ENCODE results near the gene BTN3A1. TPM values are rescaled to one million over a fixed set of nuclear protein-coding genes. Genes with fewer than 3 reads are reported as not detected.
"Not testable (repeated sequence)": the region's sequence is repeated elsewhere in the genome, so short reads cannot be mapped to it uniquely, and the experiment has no call there.

BTN3A1 gene
- total and polyA plus RNA-seq, 4 donors: 22.6 to 29.0 (median 25.7) TPM

DNA sequence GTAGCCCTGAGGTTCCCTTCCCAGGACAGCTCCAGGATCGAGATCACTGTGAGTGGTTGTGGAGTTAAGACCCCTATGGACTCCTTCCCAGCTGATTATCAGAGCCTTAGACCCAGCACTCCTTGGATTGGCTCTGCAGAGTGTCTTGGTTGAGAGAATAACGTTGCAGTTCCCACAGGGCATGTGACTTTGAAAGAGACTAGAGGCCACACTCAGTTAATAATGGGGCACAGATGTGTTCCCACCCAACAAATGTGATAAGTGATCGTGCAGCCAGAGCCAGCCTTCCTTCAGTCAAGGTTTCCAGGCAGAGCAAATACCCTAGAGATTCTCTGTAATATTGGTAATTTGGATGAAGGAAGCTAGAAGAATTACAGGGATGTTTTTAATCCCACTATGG, 24.4 kb upstream of the BTN3A1 start:
- no peak for DNase-seq (ENCODE audit: low read depth in 4 of 6, low spot score in 6 of 6)
- WGBS (ENCODE audit: insufficient coverage): 18% methylated on average over 1 of the region's 3 CpGs
- Histone ChIP-seq H3K36me3 (ENCODE audit: control insufficient read depth, insufficient read depth, low read length) (no peaks in the 10 kb centered on the region), H3K27ac (ENCODE audit: low read depth, low read length) (no peak overlapping the region), H3K4me1 (ENCODE audit: control insufficient read depth, insufficient read depth, low read length) (no peaks in the 10 kb centered on the region), H3K9me3 (ENCODE audit: control insufficient read depth, insufficient read depth, low read length) (no peaks in the 10 kb centered on the region), H3K4me3 (ENCODE audit: low read depth, low read length) (no peak overlapping the region), H3K27me3 (ENCODE audit: control insufficient read depth, insufficient read depth, low read length) (no peaks in the 10 kb centered on the region)

DNA sequence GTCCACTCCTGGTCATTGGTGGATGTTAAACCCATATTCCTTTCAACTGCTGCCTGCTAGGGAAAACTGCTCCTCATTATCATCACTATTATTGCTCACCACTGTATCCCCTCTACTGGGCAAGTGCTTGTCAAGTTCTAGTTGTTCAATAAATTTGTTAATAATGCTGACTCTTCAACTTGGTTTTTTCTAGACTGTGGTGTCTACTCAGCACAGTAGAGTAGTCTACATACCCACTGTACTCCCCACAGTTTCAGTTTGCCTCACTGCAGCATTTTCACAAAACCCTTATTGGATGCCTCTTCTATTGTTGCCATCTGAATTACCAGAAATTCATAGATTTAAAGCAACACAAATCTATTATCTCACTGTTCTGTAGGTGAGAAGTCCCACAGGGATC, 23.9 kb upstream of the BTN3A1 start:
- H3K4me1 ChIP-seq (ENCODE audit: control insufficient read depth, insufficient read depth, low read length); H3K36me3 ChIP-seq (ENCODE audit: control insufficient read depth, insufficient read depth, low read length); H3K27ac ChIP-seq (ENCODE audit: low read depth, low read length); H3K27me3 ChIP-seq (ENCODE audit: control insufficient read depth, insufficient read depth, low read length); DNase-seq (ENCODE audit: low read depth in 4 of 6, low spot score in 6 of 6); H3K4me3 ChIP-seq (ENCODE audit: low read depth, low read length); H3K9me3 ChIP-seq (ENCODE audit: control insufficient read depth, insufficient read depth, low read length): not testable (repeated sequence)

DNA sequence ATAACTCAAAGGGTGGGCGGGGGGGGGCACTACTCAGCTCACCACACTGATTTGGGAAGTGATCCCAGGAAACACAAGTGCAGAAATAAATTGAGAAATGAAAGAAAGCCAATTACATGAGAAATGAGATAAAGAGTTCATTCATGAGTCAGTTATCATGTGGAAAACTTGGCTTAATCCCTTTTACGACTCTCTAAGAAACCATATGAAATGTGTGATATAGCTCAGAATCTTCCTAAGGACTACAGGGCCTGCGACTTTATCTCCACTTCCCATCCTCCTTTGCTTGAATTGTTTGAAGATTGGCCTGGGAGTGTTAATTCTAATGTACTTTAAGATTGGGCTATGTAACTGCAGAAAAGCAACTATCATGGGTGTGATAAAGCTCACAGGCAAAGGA, 22.8 kb upstream of the BTN3A1 start:
- Histone ChIP-seq H3K27me3 (ENCODE audit: control insufficient read depth, insufficient read depth, low read length) (no peaks in the 10 kb centered on the region), H3K4me1 (ENCODE audit: control insufficient read depth, insufficient read depth, low read length) (peaks cover 8% of the 10 kb centered on the region), H3K36me3 (ENCODE audit: control insufficient read depth, insufficient read depth, low read length) (no peaks in the 10 kb centered on the region), H3K4me3 (ENCODE audit: low read depth, low read length) (no peak overlapping the region), H3K27ac (ENCODE audit: low read depth, low read length) (no peak overlapping the region), H3K9me3 (ENCODE audit: control insufficient read depth, insufficient read depth, low read length) (no peaks in the 10 kb centered on the region)
- no CpG with 5 or more reads among the region's 3 CpGs for WGBS (ENCODE audit: insufficient coverage)
- DNase-seq (ENCODE audit: low read depth in 4 of 6, low spot score in 6 of 6): peak in 2 of 6 donors; percentile 18 to 42

DNA sequence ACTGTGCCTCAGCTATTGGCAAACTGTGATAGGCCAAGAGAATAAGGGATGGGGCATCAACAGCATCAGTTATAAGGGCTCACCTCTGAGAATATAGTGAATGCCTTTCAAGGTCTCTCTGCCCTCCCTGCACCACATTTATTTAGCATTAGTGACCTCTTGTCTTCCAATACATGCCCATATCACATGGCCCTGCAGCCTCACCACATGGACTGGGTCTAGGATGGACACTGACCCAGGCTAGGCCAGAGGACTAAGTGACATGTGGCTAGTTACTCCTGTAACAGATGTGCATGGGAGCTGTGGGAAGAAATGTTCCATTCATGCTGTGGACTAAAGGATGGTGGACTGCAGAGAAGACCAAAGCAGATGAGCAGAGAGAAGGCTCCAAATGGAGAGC, 22.3 kb upstream of the BTN3A1 start:
- H3K36me3 ChIP-seq (ENCODE audit: control insufficient read depth, insufficient read depth, low read length): no peaks in the 10 kb centered on the region
- no peak overlapping the region for H3K27ac ChIP-seq (ENCODE audit: low read depth, low read length)
- H3K4me3 ChIP-seq (ENCODE audit: low read depth, low read length): no peak overlapping the region

DNA sequence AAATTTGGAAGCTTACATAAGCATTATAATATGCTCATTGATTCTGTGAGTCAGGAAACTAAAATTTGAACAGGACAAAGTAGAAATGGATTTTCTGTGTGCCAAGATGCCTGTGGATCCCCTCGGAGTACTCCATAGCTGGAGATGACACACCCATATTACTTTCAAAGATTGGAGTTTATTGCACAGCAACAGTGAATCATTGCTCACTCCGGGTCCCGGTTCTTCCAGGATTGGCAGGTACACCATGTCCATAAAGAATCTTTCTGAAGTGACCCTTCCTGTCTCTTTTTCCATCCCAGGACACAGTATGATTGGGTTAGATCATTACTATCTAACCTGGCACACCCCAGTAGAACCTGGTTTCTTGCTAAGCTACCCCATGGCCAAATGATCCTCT, 21.8 kb upstream of the BTN3A1 start:
- 86% methylated on average over 3 of the region's 3 CpGs for WGBS (ENCODE audit: insufficient coverage)
- no peak overlapping the region for H3K27ac ChIP-seq (ENCODE audit: low read depth, low read length)
- no peaks in the 10 kb centered on the region for H3K36me3 ChIP-seq (ENCODE audit: control insufficient read depth, insufficient read depth, low read length)
- DNase-seq (ENCODE audit: low read depth in 4 of 6, low spot score in 6 of 6): no peak
- H3K4me3 ChIP-seq (ENCODE audit: low read depth, low read length): no peak overlapping the region
- H3K27me3 ChIP-seq (ENCODE audit: control insufficient read depth, insufficient read depth, low read length): no peaks in the 10 kb centered on the region
- peaks cover 8% of the 10 kb centered on the region for H3K4me1 ChIP-seq (ENCODE audit: control insufficient read depth, insufficient read depth, low read length)
- H3K9me3 ChIP-seq (ENCODE audit: control insufficient read depth, insufficient read depth, low read length): no peaks in the 10 kb centered on the region

More for the DNA sequence above, 22.3 kb upstream of the BTN3A1 start:
- Histone ChIP-seq H3K9me3 (ENCODE audit: control insufficient read depth, insufficient read depth, low read length) (no peaks in the 10 kb centered on the region), H3K4me1 (ENCODE audit: control insufficient read depth, insufficient read depth, low read length) (peaks cover 8% of the 10 kb centered on the region), H3K27me3 (ENCODE audit: control insufficient read depth, insufficient read depth, low read length) (no peaks in the 10 kb centered on the region)
- no peak for DNase-seq (ENCODE audit: low read depth in 4 of 6, low spot score in 6 of 6)

DNA sequence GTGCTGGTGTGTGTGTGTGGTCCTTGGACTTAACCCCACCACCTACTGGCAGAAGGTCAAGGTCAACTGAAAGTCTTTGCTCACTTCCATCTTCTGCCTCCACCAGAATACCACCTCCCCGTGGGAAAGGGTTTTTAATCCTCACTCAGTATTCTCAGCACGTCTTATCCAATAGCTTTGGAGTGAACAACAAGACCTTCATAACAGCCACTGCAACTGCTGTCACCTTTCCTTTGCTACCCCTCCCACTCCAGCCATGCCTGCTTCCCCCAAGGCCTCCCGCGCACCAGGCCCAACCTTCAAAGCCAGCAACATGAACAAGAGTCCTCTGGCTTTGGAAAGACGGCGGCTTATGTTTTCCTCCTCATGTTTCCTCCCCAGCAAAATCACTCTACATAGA, 20.0 kb upstream of the BTN3A1 start:
- Histone ChIP-seq H3K36me3 (ENCODE audit: control insufficient read depth, insufficient read depth, low read length) (no peaks in the 10 kb centered on the region), H3K27me3 (ENCODE audit: control insufficient read depth, insufficient read depth, low read length) (no peaks in the 10 kb centered on the region), H3K4me1 (ENCODE audit: control insufficient read depth, insufficient read depth, low read length) (peaks cover 8% of the 10 kb centered on the region), H3K9me3 (ENCODE audit: control insufficient read depth, insufficient read depth, low read length) (no peaks in the 10 kb centered on the region), H3K4me3 (ENCODE audit: low read depth, low read length) (no peak overlapping the region), H3K27ac (ENCODE audit: low read depth, low read length) (no peak overlapping the region)
- WGBS (ENCODE audit: insufficient coverage): 84% methylated on average over 4 of the region's 6 CpGs
- peak in 1 of 6 donors; percentile 63 for DNase-seq (ENCODE audit: low read depth in 4 of 6, low spot score in 6 of 6)

DNA sequence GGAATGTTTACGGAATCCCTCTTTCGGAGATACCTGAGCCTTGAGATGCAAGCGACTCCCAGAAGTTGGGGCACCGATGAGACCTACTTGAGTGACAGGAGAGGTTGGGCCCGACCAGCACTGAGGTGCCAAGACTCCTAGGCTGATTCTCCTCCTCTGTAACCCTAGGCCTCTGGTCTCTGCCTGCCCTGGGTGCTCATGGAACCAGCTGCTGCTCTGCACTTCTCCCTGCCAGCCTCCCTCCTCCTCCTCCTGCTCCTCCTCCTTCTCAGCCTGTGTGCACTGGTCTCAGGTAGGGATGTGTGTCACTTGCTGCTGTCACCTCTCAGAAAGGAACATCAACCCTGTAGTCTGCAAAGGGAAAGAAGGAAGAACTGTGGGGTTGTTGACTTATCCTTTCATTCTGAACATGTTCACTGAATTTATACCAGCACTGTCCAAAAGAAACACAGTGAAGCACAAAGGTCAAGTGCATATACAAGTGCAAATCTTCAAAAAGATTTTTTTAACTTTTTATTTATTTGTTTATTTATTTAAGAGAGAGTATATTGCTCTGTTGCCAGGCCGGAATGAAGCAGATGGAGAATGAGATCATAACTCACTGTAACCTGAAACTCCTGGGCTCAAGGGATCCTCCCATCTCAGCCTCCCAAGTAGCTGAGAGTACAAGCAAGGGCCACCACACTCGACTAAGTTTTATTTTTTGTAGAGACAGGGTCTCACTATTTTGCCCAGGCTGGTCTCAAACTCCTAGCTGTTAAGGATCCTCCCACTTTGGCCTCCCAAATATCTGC, 18.3 kb upstream of the BTN3A1 start:
- H3K27ac ChIP-seq (ENCODE audit: low read depth, low read length): peak overlapping the region; percentile 65
- H3K4me1 ChIP-seq (ENCODE audit: control insufficient read depth, insufficient read depth, low read length): peaks cover 8% of the 10 kb centered on the region
- WGBS (ENCODE audit: insufficient coverage): 8% methylated on average over 5 of the region's 7 CpGs
- H3K27me3 ChIP-seq (ENCODE audit: control insufficient read depth, insufficient read depth, low read length): no peaks in the 10 kb centered on the region
- DNase-seq (ENCODE audit: low read depth in 4 of 6, low spot score in 6 of 6): peak in 2 of 6 donors; percentile 24 to 27
- H3K4me3 ChIP-seq (ENCODE audit: low read depth, low read length): peak overlapping the region; percentile 53
- H3K9me3 ChIP-seq (ENCODE audit: control insufficient read depth, insufficient read depth, low read length): no peaks in the 10 kb centered on the region
- no peaks in the 10 kb centered on the region for H3K36me3 ChIP-seq (ENCODE audit: control insufficient read depth, insufficient read depth, low read length)

DNA sequence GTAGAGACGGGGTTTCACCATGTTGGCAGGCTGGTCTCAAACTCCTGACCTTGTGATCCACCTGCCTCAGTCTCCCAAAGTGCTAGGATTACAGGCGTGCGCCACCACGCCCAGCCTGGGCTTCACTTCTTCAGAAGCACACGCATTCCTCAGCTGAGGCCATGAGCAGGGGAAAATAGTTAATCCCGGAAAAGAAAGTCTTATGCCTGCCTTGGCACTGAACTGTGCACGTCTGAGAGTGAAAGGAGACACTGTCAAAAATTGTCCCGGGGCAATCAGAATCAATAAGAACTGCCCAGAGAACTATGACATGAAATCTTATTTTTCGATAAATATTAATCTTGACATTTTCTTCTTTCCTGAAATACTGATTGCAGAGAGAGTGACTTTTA, 16.3 kb upstream of the BTN3A1 start:
- no peak for DNase-seq (ENCODE audit: low read depth in 4 of 6, low spot score in 6 of 6)
- Histone ChIP-seq H3K4me3 (ENCODE audit: low read depth, low read length) (no peak overlapping the region), H3K27ac (ENCODE audit: low read depth, low read length) (no peak overlapping the region), H3K36me3 (ENCODE audit: control insufficient read depth, insufficient read depth, low read length) (no peaks in the 10 kb centered on the region), H3K9me3 (ENCODE audit: control insufficient read depth, insufficient read depth, low read length) (no peaks in the 10 kb centered on the region), H3K27me3 (ENCODE audit: control insufficient read depth, insufficient read depth, low read length) (no peaks in the 10 kb centered on the region), H3K4me1 (ENCODE audit: control insufficient read depth, insufficient read depth, low read length) (peaks cover 8% of the 10 kb centered on the region)
- WGBS (ENCODE audit: insufficient coverage): 91% methylated on average over 7 of the region's 9 CpGs

DNA sequence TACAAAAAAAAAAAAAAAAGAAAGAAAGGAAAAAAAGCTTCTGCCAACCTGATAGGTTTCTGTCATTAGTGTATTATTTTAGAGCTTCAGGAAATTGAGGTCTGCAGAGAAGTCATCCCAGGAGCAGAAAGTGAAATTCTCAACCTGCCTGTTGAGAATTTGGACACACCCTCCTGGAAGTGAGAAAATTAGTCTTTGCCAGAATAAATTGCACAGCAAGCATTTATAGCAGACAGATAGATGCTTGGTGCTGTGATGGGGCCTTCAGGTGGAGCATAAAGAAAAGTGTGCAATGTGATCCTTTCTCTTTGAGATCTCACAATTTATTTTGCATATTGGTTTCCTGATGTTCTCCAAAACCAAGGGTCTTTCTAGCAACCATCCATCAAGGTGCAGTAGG, 14.5 kb upstream of the BTN3A1 start:
- DNase-seq (ENCODE audit: low read depth in 4 of 6, low spot score in 6 of 6): no peak
- H3K27ac ChIP-seq (ENCODE audit: low read depth, low read length): no peak overlapping the region

DNA sequence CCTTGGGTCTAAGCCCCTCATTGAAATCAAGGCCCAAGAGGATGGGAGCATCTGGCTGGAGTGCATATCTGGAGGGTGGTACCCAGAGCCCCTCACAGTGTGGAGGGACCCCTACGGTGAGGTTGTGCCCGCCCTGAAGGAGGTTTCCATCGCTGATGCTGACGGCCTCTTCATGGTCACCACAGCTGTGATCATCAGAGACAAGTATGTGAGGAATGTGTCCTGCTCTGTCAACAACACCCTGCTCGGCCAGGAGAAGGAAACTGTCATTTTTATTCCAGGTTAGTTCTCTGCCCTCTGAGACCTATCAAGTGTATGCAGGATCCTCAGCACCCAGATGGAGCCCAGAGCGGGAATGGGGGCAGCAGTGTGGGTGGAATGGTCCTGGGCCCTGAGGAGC, 14.1 kb upstream of the BTN3A1 start:
- 75% methylated on average over 5 of the region's 6 CpGs for WGBS (ENCODE audit: insufficient coverage)
- H3K27ac ChIP-seq (ENCODE audit: low read depth, low read length): no peak overlapping the region
- no peaks in the 10 kb centered on the region for H3K27me3 ChIP-seq (ENCODE audit: control insufficient read depth, insufficient read depth, low read length)
- H3K4me3 ChIP-seq (ENCODE audit: low read depth, low read length): no peak overlapping the region
- H3K9me3 ChIP-seq (ENCODE audit: control insufficient read depth, insufficient read depth, low read length): no peaks in the 10 kb centered on the region
- no peak for DNase-seq (ENCODE audit: low read depth in 4 of 6, low spot score in 6 of 6)
- H3K36me3 ChIP-seq (ENCODE audit: control insufficient read depth, insufficient read depth, low read length): no peaks in the 10 kb centered on the region
- H3K4me1 ChIP-seq (ENCODE audit: control insufficient read depth, insufficient read depth, low read length): peaks cover 8% of the 10 kb centered on the region

More for the DNA sequence above, 14.5 kb upstream of the BTN3A1 start:
- H3K27me3 ChIP-seq (ENCODE audit: control insufficient read depth, insufficient read depth, low read length): no peaks in the 10 kb centered on the region
- peaks cover 8% of the 10 kb centered on the region for H3K4me1 ChIP-seq (ENCODE audit: control insufficient read depth, insufficient read depth, low read length)
- no peaks in the 10 kb centered on the region for H3K36me3 ChIP-seq (ENCODE audit: control insufficient read depth, insufficient read depth, low read length)
- no peaks in the 10 kb centered on the region for H3K9me3 ChIP-seq (ENCODE audit: control insufficient read depth, insufficient read depth, low read length)
- no peak overlapping the region for H3K4me3 ChIP-seq (ENCODE audit: low read depth, low read length)
